HEK293 (cell line): ENCODE measurements around the gene OLFM2.

Experiments
- CTCF ChIP-seq: fragments of 450-650 bp; formaldehyde crosslinking; IDR thresholded peaks from 2 replicates; pipeline ENCODE4 v1.5.1; 2016; ENCODE audit warnings: missing biosample characterization, missing genetic modification characterization
- ZEB2 ChIP-seq: fragments of 450-650 bp; formaldehyde crosslinking; IDR thresholded peaks from 2 replicates; pipeline ENCODE4 v1.5.1; 2016; ENCODE audit warnings: missing biosample characterization, missing genetic modification characterization
- ZNF221 ChIP-seq: fragments of 450-650 bp; formaldehyde crosslinking; IDR thresholded peaks from 2 replicates; pipeline ENCODE4 v1.5.1; 2017; ENCODE audit warnings: missing biosample characterization, missing genetic modification characterization, borderline replicate concordance
- ZSCAN30 ChIP-seq: fragments of 450-650 bp; IDR thresholded peaks from 2 replicates; pipeline ENCODE4 v1.5.1; 2018; ENCODE audit warnings: missing biosample characterization, mild to moderate bottlenecking, missing genetic modification characterization, moderate library complexity
- TF ChIP-seq, protein P1 (sequence below): fragments of 450-650 bp; formaldehyde crosslinking; IDR thresholded peaks from 2 replicates; pipeline ENCODE4 v1.5.1; 2016; ENCODE audit warnings: missing biosample characterization, missing genetic modification characterization

GRCh38 chr19:9947441-9947840 lies 11.1 kb upstream of the OLFM2 start:
- TF ChIP-seq CTCF (tag by site-specific recombination) (no peak), ZEB2 (no peak), ZNF221 (tag by site-specific recombination) (no peak), ZSCAN30 (tag by site-specific recombination) (no peak)
- TF ChIP-seq, protein P1, sequence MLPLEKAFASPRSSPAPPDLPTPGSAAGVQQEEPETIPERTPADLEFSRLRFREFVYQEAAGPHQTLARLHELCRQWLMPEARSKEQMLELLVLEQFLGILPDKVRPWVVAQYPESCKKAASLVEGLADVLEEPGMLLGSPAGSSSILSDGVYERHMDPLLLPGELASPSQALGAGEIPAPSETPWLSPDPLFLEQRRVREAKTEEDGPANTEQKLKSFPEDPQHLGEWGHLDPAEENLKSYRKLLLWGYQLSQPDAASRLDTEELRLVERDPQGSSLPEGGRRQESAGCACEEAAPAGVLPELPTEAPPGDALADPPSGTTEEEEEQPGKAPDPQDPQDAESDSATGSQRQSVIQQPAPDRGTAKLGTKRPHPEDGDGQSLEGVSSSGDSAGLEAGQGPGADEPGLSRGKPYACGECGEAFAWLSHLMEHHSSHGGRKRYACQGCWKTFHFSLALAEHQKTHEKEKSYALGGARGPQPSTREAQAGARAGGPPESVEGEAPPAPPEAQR (tag by site-specific recombination), result no peak
